H4 (cell line): ENCODE data around the gene VPS52. TPM values are rescaled to one million over a fixed set of nuclear protein-coding genes. Genes with fewer than 3 reads are reported as not detected.

Experiments used
- DNase-seq: peaks from one replicate; pipeline ENCODE4 v3.0.0-alpha.2; 2015; ENCODE audit warnings: low spot score
- total RNA-seq: library from RNA; depleted of rRNA; stranded (reverse); fragments of >200 nt; shearing (Covaris generic); gene quantifications from 2 replicates; pipeline ENCODE4 v1.2.3, GENCODE V29; 2014; rRNA removed

The VPS52 gene
- total RNA-seq, 1 experiment from 2014 or later = 38.9 TPM

DNA sequence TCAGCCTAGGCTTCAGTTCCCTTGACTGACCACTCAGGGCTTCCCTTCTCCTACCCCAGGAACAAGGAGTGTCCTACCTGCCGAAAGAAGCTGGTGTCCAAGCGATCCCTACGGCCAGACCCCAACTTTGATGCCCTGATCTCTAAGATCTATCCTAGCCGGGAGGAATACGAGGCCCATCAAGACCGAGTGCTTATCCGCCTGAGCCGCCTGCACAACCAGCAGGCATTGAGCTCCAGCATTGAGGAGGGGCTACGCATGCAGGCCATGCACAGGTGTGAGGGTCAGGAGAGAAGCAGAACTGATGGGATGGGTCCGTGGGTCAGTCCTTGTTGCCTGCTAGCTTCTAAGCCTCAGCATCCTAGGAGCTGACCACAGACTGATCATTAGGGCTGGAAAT, 61.8 kb downstream of the VPS52 start:
- no peak for DNase-seq

DNA sequence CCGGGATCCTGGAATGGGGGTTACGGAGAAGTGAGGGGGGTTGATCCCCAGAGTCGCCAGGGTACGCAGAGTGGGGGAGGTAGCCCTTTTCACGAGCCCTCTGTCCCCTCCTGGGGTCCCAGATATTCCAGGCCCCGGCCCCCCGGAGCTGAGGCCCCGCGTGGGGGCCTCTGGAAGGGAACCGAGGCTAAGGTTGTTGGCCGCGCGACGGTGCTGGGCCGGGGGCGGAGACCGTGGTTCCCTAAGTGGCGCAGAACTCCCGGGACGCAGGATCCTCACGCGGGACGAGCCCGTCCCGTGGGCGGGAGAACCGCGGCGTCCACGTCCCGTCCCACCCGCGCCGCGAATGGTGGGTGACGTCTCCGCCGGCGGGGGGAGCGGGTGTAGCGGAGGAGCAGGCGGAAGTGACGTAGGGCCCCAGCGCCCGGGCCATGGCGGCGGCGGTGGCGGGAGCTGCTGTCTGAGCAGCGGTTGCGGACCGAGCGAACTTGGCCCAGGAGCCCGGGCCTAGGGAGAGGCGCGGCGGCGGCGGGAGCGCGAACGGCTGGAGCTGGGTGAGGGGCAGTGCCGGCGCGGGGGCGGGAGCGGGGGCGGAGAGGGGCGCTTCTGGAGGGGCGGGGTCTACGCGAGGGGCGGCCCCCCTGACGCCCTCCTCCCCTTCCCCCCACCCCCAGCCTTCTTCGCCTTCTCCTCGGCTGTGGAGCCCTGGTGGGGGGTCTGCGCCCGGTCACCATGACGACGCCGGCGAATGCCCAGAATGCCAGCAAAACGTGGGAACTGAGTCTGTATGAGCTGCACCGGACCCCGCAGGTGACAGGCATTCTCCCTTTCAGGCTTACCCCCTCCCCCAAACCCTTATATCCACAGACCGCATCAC, 63.3 kb downstream of the VPS52 start, which contains the start of gene RING1:
Gene RING1, plus strand, starts transcription at position 410 of the 877 bp plus-strand sequence. Its CDS starts 323 bp downstream, at position 733.
- DNase-seq = peak; percentile 64

DNA sequence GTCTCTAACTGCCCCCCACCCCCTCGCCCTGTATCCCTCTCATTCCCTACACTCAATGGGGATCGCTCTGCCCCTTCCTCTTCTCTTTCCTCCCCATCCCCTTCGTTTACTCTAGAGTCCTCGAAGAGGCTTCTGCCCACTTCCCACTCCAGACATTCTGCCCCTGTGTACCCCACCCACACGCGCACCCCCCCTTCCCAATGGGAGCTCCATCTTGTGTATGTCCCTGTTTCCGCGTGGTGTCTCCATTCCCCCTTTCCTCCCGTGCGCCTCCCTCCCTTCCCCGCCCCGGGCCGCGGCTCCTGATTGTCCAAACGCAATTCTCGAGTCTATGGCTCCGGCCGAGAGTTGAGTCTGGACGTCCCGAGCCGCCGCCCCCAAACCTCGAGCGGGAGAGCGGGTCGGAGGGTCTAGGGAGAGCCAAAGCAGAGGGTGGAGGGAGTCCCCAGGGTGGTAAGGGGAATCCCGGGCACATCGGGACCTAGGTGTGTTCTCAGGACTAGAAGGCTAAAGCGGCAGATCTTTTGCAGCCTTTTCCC, 64.1 kb downstream of the VPS52 start:
- no peak for DNase-seq

DNA sequence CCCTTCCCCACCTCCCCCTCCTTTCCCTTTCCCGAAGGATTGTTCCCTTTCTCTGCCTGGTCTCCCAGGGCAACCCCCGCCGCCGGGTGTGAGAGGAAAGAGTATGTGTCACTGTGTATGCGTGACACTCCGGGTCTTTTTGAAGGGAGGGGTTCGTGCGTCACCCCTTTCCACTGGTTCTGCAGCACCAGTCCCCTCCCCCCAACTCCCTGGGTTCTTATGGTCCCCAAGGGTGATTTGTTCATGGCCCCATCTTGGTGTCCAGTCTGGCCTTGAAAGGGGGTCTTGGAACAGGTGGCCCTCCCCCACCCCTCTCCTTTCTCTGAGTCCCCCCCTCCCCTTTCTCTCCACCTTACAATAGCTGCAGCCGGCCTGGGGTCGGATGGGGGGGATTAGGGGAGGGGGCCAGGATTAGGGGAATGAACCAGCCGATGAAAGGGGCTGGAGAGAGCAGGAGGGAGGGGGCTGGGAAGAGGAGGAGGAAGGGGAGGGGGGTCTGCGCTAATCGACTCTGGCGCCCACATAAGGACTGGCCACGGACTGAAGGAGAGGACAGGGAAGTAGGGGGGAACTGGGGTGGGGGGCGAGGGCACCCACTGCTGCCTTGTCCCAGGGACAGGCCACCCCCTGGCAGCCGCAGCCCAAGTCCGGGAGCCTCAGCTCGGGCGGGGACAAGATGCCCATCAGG, 64.7 kb downstream of the VPS52 start:
- peak; percentile 74 for DNase-seq

GRCh38 chr6:33206027-33206863, 65.4 kb downstream of the VPS52 start:
- DNase-seq = no peak

GRCh38 chr6:33205191-33206026, 66.3 kb downstream of the VPS52 start:
- DNase-seq = peak; percentile 68

- DNase-seq = peak; percentile 62
These were observed 67.1 kb downstream of the VPS52 start, which contains the start of gene HSD17B8 for GRCh38 chr6:33204415-33205190. TSS of gene HSD17B8 (plus strand) at chr6:33204655. CDS start at chr6:33204669, 14 bp downstream.

- no peak for DNase-seq
These were observed 67.6 kb downstream of the VPS52 start for GRCh38 chr6:33204165-33204414.

DNA sequence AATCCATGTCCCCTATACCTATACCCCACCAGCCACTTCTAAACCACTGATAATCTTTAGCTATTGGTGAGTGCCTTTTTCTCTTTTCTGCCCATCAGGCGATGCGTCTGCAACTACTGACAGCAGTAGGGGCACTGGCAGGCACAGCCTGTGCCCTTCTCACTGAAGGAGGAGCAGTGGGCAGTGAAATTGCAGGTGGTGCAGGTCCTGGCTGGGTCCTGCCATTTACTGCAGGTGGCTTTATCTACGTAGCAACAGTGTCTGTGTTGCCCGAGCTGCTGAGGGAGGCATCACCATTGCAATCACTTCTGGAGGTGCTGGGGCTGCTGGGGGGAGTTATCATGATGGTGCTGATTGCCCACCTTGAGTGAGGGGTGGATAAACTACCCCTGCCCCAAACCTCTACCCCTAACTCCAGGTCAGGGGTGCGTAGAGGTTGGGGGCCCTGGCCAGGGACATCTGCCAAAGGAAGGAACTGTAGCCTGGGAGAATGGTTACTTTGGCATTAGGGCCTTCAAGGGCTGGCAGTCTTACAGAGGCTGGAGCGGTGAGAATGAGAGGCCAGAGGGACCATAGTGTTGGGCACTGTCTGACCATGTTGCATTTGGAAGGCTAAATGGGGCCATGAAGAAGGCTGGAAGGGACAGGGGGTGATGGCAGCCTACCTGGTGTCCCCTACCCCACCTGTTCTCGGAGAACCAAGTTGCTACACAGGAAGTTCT, 68.1 kb downstream of the VPS52 start:
- DNase-seq = no peak

- DNase-seq = no peak
These were observed 68.9 kb downstream of the VPS52 start for GRCh38 chr6:33202799-33203198.

GRCh38 chr6:33201935-33202334, 69.7 kb downstream of the VPS52 start:
- no peak for DNase-seq

DNA sequence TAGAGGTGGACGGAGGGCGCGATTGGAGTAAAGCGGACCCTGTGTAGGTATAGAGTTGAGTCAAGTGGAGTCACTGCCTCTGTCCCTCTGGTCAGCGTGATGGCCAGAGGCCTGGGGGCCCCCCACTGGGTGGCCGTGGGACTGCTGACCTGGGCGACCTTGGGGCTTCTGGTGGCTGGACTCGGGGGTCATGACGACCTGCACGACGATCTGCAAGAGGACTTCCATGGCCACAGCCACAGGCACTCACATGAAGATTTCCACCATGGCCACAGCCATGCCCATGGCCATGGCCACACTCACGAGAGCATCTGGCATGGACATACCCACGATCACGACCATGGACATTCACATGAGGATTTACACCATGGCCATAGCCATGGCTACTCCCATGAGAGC, 70.5 kb downstream of the VPS52 start:
- no peak for DNase-seq

Other genes with a start within 250 kb of the VPS52 start
- 5.2 and 5.4 TPM in 2 replicates for gene HLA-DPA1, start 198.2 kb downstream of the VPS52 start, total RNA-seq
- gene HLA-DPB1, start 195.9 kb downstream of the VPS52 start, total RNA-seq = 25.4 and 47.3 TPM in 2 replicates
- 0.10 and 0.39 TPM in 2 replicates for gene COL11A2, start 79.4 kb downstream of the VPS52 start, total RNA-seq
- 7.8 and 8.3 TPM in 2 replicates for gene RXRB, start 71.2 kb downstream of the VPS52 start, total RNA-seq
- 64.8 and 69.5 TPM in 2 replicates for gene SLC39A7, start 71.0 kb downstream of the VPS52 start, total RNA-seq
- 1.2 and 5.6 TPM in 2 replicates for gene HSD17B8, start 67.2 kb downstream of the VPS52 start, total RNA-seq
- 26.9 and 29.3 TPM in 2 replicates for gene RING1, start 63.4 kb downstream of the VPS52 start, total RNA-seq
- gene RPS18, start 199 bp upstream of the VPS52 start, total RNA-seq = 2,534 and 2,796 TPM in 2 replicates
- not detected in 2 replicates for gene B3GALT4, start 5.2 kb upstream of the VPS52 start, total RNA-seq
- 89.0 and 99.5 TPM in 2 replicates for gene WDR46, start 17.4 kb upstream of the VPS52 start, total RNA-seq
- 85.0 and 105 TPM in 2 replicates for gene PFDN6, start 17.7 kb upstream of the VPS52 start, total RNA-seq
- gene RGL2, start 27.1 kb upstream of the VPS52 start, total RNA-seq = 14.7 and 17.5 TPM in 2 replicates
- gene TAPBP, start 42.2 kb upstream of the VPS52 start, total RNA-seq = 56.5 and 69.8 TPM in 2 replicates
- gene ZBTB22, start 45.9 kb upstream of the VPS52 start, total RNA-seq = 7.9 and 11.3 TPM in 2 replicates
- gene DAXX, start 51.1 kb upstream of the VPS52 start, total RNA-seq = 45.4 and 73.9 TPM in 2 replicates
- 52.4 and 67.2 TPM in 2 replicates for gene KIFC1, start 119.9 kb upstream of the VPS52 start, total RNA-seq
- 20.4 and 20.5 TPM in 2 replicates for gene PHF1, start 139.1 kb upstream of the VPS52 start, total RNA-seq
- gene CUTA, start 146.2 kb upstream of the VPS52 start, total RNA-seq = 183 and 222 TPM in 2 replicates
- 0.37 and 0.75 TPM in 2 replicates for gene SYNGAP1, start 148.2 kb upstream of the VPS52 start, total RNA-seq
- gene ZBTB9, start 182.7 kb upstream of the VPS52 start, total RNA-seq = 5.6 and 7.6 TPM in 2 replicates